ENCODE measurements around the gene SNAI1. TPM values are rescaled to one million over a fixed set of nuclear protein-coding genes. Genes with fewer than 3 reads are reported as not detected.
"Not testable (repeated sequence)": the region's sequence is repeated elsewhere in the genome, so short reads cannot be mapped to it uniquely, and the experiment has no call there.

Gene SNAI1
- 6.9 and 17.2 TPM in 2 replicates for total RNA-seq

- DNase-seq (ENCODE audit: extremely low read depth, low read depth, low spot score), result no peak
Measured at GRCh38 chr20:49982346-49983122, at the start of gene SNAI1. Gene SNAI1, plus strand, starts transcription at chr20:49982980. Its CDS starts 80 bp downstream, at chr20:49983060.

GRCh38 chr20:49935746-49936152 lies 47.0 kb upstream of the SNAI1 start:
- no peak for DNase-seq (ENCODE audit: extremely low read depth, low read depth, low spot score)

GRCh38 chr20:49936153-49937026 lies 46.4 kb upstream of the SNAI1 start, which contains the start of gene RNF114:
Gene RNF114, plus strand, starts transcription at chr20:49936397. Its CDS starts 16 bp downstream, at chr20:49936413.
- DNase-seq (ENCODE audit: extremely low read depth, low read depth, low spot score), result peak; percentile 41

GRCh38 chr20:49937027-49937929 lies 45.5 kb upstream of the SNAI1 start:
- no peak for DNase-seq (ENCODE audit: extremely low read depth, low read depth, low spot score)

- no peak for DNase-seq (ENCODE audit: extremely low read depth, low read depth, low spot score)
Measured at GRCh38 chr20:49938173-49939163, 44.3 kb upstream of the SNAI1 start.

GRCh38 chr20:49941456-49941855 lies 41.3 kb upstream of the SNAI1 start:
- no peak for DNase-seq (ENCODE audit: extremely low read depth, low read depth, low spot score)

GRCh38 chr20:49942303-49942702 lies 40.5 kb upstream of the SNAI1 start:
- no peak for DNase-seq (ENCODE audit: extremely low read depth, low read depth, low spot score)

GRCh38 chr20:49942942-49943341 lies 39.8 kb upstream of the SNAI1 start:
- no peak for DNase-seq (ENCODE audit: extremely low read depth, low read depth, low spot score)

- DNase-seq (ENCODE audit: extremely low read depth, low read depth, low spot score), result no peak
Measured at GRCh38 chr20:49945306-49945700, 37.5 kb upstream of the SNAI1 start.

GRCh38 chr20:49945701-49946477 lies 36.9 kb upstream of the SNAI1 start:
- DNase-seq (ENCODE audit: extremely low read depth, low read depth, low spot score), result no peak

- no peak for DNase-seq (ENCODE audit: extremely low read depth, low read depth, low spot score)
Measured at GRCh38 chr20:49948178-49948577, 34.6 kb upstream of the SNAI1 start.

- no peak for DNase-seq (ENCODE audit: extremely low read depth, low read depth, low spot score)
Measured at GRCh38 chr20:49948809-49949507, 33.8 kb upstream of the SNAI1 start.

- DNase-seq (ENCODE audit: extremely low read depth, low read depth, low spot score), result no peak
Measured at GRCh38 chr20:49951151-49951550, 31.6 kb upstream of the SNAI1 start.

GRCh38 chr20:49955167-49955566 lies 27.6 kb upstream of the SNAI1 start:
- DNase-seq (ENCODE audit: extremely low read depth, low read depth, low spot score), result no peak

GRCh38 chr20:49955830-49956396 lies 26.9 kb upstream of the SNAI1 start:
- not testable (repeated sequence) for DNase-seq (ENCODE audit: extremely low read depth, low read depth, low spot score)

- no peak for DNase-seq (ENCODE audit: extremely low read depth, low read depth, low spot score)
Measured at GRCh38 chr20:49956689-49957088, 26.1 kb upstream of the SNAI1 start.

- not testable (repeated sequence) for DNase-seq (ENCODE audit: extremely low read depth, low read depth, low spot score)
Measured at GRCh38 chr20:49957089-49957938, 25.5 kb upstream of the SNAI1 start.
